A673 (cell line): ENCODE measurements around the gene XRCC4. TPM values are rescaled to one million over a fixed set of nuclear protein-coding genes. Genes with fewer than 3 reads are reported as not detected.
A peak's percentile ranks its signal among the peaks of the same experiment; 100 is the strongest.

Source experiments
- Bru-seq: library from RNA; stranded (reverse); fragments of 400-500 nt; gene quantifications from one replicate; lab custom pipeline; 2021; lab: Mats Ljungman, UMichigan
- BruChase-seq, 2 experiments: library from RNA; stranded (reverse); fragments of 400-500 nt; gene quantifications; one replicate each; lab custom pipeline; 2021; lab: Mats Ljungman, UMichigan
- BruUV-seq: library from RNA; stranded (reverse); fragments of 400-500 nt; replicated peaks from 2 replicates; lab custom pipeline; 2021; lab: Mats Ljungman, UMichigan
- CTCF ChIA-PET: fragments of 300-600 bp; sonication (Branson Sonifier 250); formaldehyde crosslinking; loops from one replicate; lab custom pipeline; 2022; ENCODE audit warnings: antibody characterized with exemption; lab: Charles Lee
- POLR2A ChIA-PET: fragments of 300-600 bp; sonication (Branson Sonifier 250); formaldehyde crosslinking; loops from one replicate; lab custom pipeline; 2022; ENCODE audit warnings: antibody characterized with exemption; ENCODE audit not compliant: low non-redundant PET; lab: Charles Lee
- DNase-seq: peaks from one replicate; pipeline ENCODE4 v3.0.0-alpha.2; 2015; ENCODE audit warnings: low spot score
- H3K27ac ChIP-seq: fragments of 200-600 bp; sonication (generic); 2 replicates; pipeline ENCODE4 v1.5.1; 2016; ENCODE audit warnings: mixed run types, low read depth, mild to moderate bottlenecking, mixed read lengths, antibody characterized with exemption, low read length; ENCODE audit not compliant: poor library complexity, severe bottlenecking
- H3K27me3 ChIP-seq: fragments of 200-600 bp; sonication (generic); replicated peaks from 2 replicates; pipeline ENCODE4 v1.6.1; 2017; ENCODE audit warnings: mixed run types, low read depth, mild to moderate bottlenecking, mixed read lengths, antibody characterized with exemption, low read length; ENCODE audit not compliant: insufficient read depth, poor library complexity
- H3K36me3 ChIP-seq: fragments of 200-600 bp; sonication (generic); 2 replicates; pipeline ENCODE4 v1.6.1; 2016; ENCODE audit warnings: mixed run types, mild to moderate bottlenecking, mixed read lengths, antibody characterized with exemption, low read length; ENCODE audit not compliant: insufficient read depth, poor library complexity, severe bottlenecking
- H3K4me1 ChIP-seq: fragments of 200-600 bp; sonication (generic); 2 replicates; pipeline ENCODE4 v1.6.1; 2017; ENCODE audit warnings: mixed run types, mild to moderate bottlenecking, mixed read lengths, antibody characterized with exemption, low read length; ENCODE audit not compliant: insufficient read depth, poor library complexity, severe bottlenecking
- H3K4me3 ChIP-seq: fragments of 200-600 bp; sonication (generic); 2 replicates; pipeline ENCODE4 v1.5.1; 2016; ENCODE audit warnings: low read depth, mixed run types, mild to moderate bottlenecking, mixed read lengths, low read length; ENCODE audit not compliant: poor library complexity, severe bottlenecking
- H3K9me3 ChIP-seq: fragments of 200-600 bp; sonication (generic); 2 replicates; pipeline ENCODE4 v1.6.1; 2016; ENCODE audit warnings: mixed run types, low read depth, mild to moderate bottlenecking, mixed read lengths, antibody characterized with exemption, low read length; ENCODE audit not compliant: poor library complexity, severe bottlenecking
- CTCF ChIP-seq: fragments of 300-800, 200-600 bp; sonication (generic); conservative IDR thresholded peaks from 2 replicates; pipeline ENCODE4 v1.5.1; 2017; ENCODE audit warnings: low read depth, mild to moderate bottlenecking, antibody characterized with exemption, low read length, moderate library complexity, mixed read lengths
- EZH2 ChIP-seq: fragments of 200-600 bp; sonication (generic); IDR thresholded peaks from 2 replicates; pipeline ENCODE4 v1.6.1; 2017; ENCODE audit warnings: borderline replicate concordance, low read depth, mild to moderate bottlenecking, mixed read lengths, antibody characterized with exemption, low read length; ENCODE audit not compliant: poor library complexity, severe bottlenecking
- intact Hi-C: fragments of 100-400 bp; cut with micrococcal nuclease; formaldehyde crosslinking; loops from one replicate; pipeline ENCODE4 v1.10.0; 2022; ENCODE audit not compliant: unreplicated experiment
- long read RNA-seq: library from polyadenylated mRNA; stranded (forward); transcript quantifications from one replicate; pipeline ENCODE4 v2.0.0, GENCODE V29; 2022
- total RNA-seq: library from RNA; stranded (reverse); gene quantifications from 2 replicates; pipeline ENCODE4 v1.2.3, GENCODE V29; 2021

Gene XRCC4
- 8.1 and 10.1 TPM in 2 replicates for total RNA-seq
- Bru-seq, nascent RNA = percentile 63 among the genes with signal in this experiment
- percentile 49 among the genes with signal in this experiment for BruChase-seq, experiment 1, labeled RNA remaining after a 2-hour chase
- BruChase-seq, experiment 2, labeled RNA remaining after a 6-hour chase = percentile 43 among the genes with signal in this experiment
- long read RNA-seq, transcript XRCC4-203 (8 exons, 1,530 nt) = major isoform, 8 of 20 reads
- long read RNA-seq, partial matches to known transcripts = 4 of 20 reads
- long read RNA-seq, other reads (novel, unspliced or antisense) = 3 of 20 reads

- H3K36me3 ChIP-seq = no peaks in the 10 kb centered on the region
Observed at GRCh38 chr5:83076742-83077661, at the start of gene XRCC4, which contains the start of gene TMEM167A. TSS of gene XRCC4 (plus strand) at chr5:83077547. CDS start at chr5:83104920, 27,373 bp downstream. TSS of gene TMEM167A (minus strand) at chr5:83077394. CDS start at chr5:83077323, 71 bp downstream.

GRCh38 chr5:83029912-83030311, 47.4 kb upstream of the XRCC4 start:
- Histone ChIP-seq H3K4me3 (no peak overlapping the region), H3K9me3 (no peaks in the 10 kb centered on the region), H3K4me1 (no peaks in the 10 kb centered on the region), H3K27ac (no peak overlapping the region), H3K27me3 (no peaks in the 10 kb centered on the region), H3K36me3 (no peaks in the 10 kb centered on the region)
- POLR2A ChIA-PET = no interaction called here
- BruUV-seq = no TSS peak
- no peak for DNase-seq
- intact Hi-C loops = no loop called here
- CTCF ChIA-PET = no interaction called here
- TF ChIP-seq EZH2 (no peak), CTCF (no peak)

More at GRCh38 chr5:83076742-83077661, at the start of gene XRCC4, which contains the start of gene TMEM167A:
- H3K9me3 ChIP-seq = no peaks in the 10 kb centered on the region
- peak within 1 kb of the TSS; percentile 84 for H3K4me3 ChIP-seq
- peaks cover 11% of the 10 kb centered on the region for H3K4me1 ChIP-seq
- H3K27ac ChIP-seq = peak within 1 kb of the TSS; percentile 82
- BruUV-seq = TSS peak; percentile 69
- intact Hi-C loops = loop anchor here (10.0 kb wide), 2 partner anchors 358 to 432 kb away; no protein-coding TSS in a partner anchor
- TF ChIP-seq CTCF (no peak), EZH2 (no peak)
- CTCF ChIA-PET = no interaction called here
- DNase-seq = peak; percentile 99
- no peaks in the 10 kb centered on the region for H3K27me3 ChIP-seq
- POLR2A ChIA-PET = no interaction called here

GRCh38 chr5:83031381-83031780, 46.0 kb upstream of the XRCC4 start:
- ChIA-PET POLR2A (no interaction called here), CTCF (no interaction called here)
- Histone ChIP-seq H3K36me3 (no peaks in the 10 kb centered on the region), H3K27ac (no peak overlapping the region), H3K27me3 (no peaks in the 10 kb centered on the region), H3K9me3 (no peaks in the 10 kb centered on the region), H3K4me1 (no peaks in the 10 kb centered on the region), H3K4me3 (no peak overlapping the region)
- BruUV-seq = no TSS peak
- TF ChIP-seq CTCF (no peak), EZH2 (no peak)
- intact Hi-C loops = no loop called here
- no peak for DNase-seq
